GM21360 (cell line): ENCODE results near the gene KRT15.
"Not testable (repeated sequence)": the region's sequence is repeated elsewhere in the genome, so short reads cannot be mapped to it uniquely, and the experiment has no call there.

Experiments used
- ATAC-seq: cut with Tn5 transposase; IDR thresholded peaks from one replicate; pipeline ENCODE4 v1.9.1; 2021; ENCODE audit warnings: mild to moderate bottlenecking, moderate library complexity; ENCODE audit not compliant: unreplicated experiment

KRT15 gene

DNA sequence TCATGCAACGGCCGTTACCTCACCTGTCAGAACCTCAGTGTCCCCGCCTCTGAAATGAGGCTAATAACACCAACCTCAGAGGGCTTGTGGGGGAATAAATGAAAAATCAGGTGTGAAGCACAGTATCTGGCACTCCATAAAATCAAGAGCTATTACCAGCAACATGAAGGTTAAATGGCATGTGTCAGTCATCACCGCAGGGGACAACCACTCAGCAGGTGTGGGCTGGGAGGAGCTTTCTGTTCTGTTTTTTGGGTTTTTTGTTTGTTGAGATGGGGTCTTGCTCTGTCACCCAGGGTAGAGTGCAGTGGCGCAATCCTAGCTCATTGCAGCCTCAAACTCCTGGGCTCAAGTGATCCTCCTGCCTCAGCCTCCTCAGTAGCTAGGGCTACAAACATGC lies 26.2 kb upstream of the KRT15 start:
- ATAC-seq: no peak

DNA sequence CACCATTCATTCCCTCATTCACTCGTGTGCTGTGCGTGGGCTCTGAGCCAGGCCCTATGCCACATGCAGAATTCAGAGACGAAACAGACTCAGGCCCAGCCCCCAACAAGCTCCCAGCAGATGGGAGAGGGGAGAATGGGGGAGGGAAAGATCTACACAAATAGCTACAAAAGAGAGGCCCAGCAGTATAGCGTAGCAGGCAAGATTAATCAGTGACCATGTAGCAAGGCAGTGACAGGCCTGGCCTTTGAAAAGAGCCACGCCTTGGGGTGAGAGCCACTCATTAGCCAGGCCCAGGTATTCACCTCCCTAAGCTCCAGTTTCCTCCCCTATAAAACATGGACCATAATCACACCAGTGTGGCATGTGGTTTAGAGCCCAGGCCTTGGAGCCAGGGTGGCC lies 25.8 kb upstream of the KRT15 start:
- ATAC-seq: no peak

DNA sequence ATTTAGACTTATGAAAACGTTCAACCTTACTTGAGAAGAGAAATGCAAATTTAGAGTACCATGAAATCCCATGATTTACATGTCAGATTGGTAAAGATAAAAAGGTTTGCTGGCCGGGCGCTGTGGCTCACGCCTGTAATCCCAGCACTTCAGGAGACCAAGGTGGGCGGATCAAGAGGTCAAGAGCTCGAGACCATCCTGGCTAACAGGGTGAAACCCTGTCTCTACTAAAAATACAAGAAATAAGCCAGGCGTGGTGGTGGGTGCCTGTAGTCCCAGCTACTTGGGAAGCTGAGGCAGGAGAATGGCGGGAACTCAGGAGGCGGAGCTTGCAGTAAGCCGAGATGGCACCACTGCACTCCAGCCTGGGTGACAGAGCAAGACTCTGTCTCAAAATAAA lies 24.1 kb upstream of the KRT15 start:
- ATAC-seq: not testable (repeated sequence)

DNA sequence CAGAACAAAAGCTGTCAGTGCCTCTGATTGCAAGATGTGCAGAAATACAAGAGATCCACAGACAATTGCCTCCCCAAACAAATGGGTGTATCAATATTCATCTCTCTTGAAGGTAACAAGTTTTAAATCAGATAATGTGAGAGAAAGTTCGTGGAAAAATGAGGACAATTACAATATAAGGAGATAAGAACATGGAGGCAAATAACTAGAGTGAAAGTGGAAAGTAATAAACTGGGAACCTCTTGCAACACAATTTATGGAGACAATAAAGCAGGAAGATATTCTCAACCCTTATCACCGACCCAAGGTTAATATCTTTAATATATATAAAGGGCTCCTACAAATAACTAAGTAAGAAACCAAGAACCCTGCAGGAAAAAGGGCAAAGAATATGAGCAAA lies 23.7 kb upstream of the KRT15 start:
- no peak for ATAC-seq

DNA sequence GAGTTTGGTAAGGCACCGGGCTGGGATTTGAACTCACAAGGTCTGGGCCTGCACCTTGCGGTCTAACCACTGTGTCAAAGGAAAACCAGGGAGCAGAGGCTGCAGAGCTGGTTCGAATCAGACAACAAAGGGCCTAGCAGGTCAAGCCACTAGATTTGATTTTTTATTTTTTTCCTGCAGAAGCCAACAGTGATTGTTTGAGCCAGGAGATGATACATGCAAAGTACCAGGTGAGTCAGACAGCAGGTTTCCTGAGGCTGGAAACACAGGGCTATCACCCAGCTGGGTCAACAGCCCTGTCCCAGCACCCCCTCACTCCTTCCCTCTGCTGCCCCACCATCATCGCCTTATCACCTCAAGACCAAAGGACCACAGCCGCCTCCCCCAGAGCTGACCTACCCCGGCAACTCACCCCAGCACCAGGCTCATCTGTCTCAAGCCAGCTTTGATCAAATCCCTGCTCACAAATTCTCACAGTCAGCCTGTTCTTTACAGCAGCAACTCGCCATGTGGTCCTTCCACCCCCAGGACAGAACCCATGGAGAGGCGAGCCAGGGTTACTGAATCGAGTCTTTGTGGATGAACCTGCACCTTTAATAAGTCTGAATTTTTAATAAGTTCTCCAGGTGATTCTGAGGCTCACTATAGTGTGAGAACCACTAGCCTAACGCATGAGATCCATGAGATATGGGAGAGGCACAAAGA lies 22.4 kb upstream of the KRT15 start:
- ATAC-seq: no peak

DNA sequence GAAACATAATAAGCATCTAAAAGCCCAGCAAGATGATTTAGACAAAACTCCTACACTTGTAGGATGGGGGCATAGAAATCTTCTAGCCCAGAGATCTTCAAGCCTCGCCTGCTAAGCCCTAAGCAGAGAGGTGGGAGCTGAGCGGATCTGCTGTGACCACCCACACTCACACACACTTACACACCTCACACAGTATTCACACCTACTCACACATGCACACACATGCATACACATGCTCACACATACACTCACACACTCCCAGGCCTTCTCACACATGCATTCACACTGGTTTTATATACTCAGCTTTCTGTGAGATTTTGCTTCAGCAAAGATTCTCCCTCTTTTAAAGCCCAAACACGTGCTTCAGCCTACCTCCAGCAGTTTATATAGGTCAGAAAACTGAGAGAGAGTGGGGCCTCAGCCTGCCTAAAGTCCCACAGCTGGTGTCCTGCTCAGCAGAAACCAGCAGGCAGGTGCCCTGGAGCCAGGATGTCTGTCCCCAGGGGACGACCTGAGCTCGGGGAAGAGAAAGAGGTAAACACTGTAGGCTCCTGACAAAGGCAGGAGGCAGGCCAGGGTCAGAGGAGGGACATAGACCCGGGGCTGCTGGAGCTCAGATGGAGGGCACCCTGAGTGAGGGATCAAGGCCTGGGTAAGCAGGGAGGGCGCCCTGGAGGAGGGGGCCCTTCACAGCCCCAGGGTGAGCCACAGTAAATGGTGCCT lies 21.4 kb upstream of the KRT15 start:
- ATAC-seq: no peak

DNA sequence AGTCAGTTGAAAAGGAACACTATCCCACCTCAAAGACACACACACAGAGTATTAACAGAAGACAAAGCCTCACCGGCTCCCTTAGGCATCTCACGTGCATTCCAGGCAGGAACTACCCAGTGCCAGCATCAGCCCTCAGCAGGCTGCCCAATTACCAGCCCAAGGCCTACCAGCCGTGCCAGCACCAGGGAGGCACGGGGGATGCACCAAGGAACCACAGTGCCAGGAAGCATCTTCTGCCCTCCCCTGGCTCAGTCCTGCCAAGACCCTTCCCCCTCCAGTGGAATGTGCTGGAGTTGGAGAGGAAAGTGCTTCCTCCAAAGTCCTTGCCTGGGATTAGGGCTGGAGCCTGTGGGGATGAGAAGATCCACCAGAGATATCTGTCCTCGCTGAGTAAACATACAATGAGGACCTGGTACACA lies 20.4 kb upstream of the KRT15 start:
- no peak for ATAC-seq

DNA sequence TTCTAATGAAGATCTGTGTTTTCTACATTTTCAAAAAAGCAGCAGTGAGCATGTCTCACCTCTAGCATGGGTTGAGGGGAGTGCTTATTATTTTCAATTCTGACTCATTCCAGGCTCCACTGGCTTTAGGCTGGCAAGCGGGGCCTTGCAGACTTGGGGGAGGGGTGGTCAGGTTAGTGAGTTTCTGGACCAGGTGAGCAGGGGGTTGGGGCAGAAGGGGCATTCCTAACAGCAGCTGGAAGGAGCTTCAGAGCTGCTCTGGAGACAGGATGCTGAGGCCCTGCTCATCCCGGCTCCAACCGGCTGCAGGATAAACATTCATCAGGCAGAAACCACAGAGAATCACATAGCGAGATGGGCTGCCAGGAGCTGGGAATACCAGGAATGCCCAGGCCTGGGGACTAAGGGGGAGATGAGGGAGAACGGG lies 19.9 kb upstream of the KRT15 start:
- no peak for ATAC-seq

DNA sequence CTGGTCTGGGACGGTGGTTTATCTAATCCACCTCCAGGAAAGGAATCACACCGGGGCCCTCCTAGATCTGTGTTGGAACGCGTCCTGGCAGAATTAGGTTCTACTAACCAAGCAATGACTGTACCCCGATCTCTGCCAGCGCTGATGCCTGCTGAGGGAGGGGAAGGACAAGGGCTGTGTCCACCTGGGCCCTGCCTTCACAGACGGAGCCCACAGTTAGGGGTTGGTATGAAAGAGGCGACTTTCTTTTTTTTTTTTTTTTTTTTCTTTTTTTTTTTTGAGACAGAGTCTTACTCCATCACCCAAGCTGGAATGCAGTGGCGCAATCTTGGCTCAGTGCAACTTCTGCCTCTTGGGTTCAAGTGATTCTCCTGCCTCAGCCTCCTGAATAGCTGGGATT lies 19.3 kb upstream of the KRT15 start:
- no peak for ATAC-seq

DNA sequence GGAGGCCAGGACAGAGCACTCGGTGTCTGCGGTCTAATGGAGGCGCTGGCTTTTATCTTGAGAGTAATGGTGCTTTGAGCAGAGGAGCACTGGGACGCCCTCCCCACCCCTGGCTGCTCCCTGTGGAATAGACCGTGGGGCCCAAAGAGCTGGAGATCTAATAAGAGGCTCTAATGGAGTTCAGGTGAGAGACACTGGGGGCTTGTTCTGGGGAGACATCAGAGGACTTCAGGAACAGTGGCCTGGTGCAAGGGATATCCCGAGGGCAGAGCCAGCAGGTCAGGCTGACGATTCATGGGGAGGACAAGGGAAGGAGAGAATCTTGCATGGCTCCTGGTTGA lies 18.9 kb upstream of the KRT15 start:
- ATAC-seq: no peak

DNA sequence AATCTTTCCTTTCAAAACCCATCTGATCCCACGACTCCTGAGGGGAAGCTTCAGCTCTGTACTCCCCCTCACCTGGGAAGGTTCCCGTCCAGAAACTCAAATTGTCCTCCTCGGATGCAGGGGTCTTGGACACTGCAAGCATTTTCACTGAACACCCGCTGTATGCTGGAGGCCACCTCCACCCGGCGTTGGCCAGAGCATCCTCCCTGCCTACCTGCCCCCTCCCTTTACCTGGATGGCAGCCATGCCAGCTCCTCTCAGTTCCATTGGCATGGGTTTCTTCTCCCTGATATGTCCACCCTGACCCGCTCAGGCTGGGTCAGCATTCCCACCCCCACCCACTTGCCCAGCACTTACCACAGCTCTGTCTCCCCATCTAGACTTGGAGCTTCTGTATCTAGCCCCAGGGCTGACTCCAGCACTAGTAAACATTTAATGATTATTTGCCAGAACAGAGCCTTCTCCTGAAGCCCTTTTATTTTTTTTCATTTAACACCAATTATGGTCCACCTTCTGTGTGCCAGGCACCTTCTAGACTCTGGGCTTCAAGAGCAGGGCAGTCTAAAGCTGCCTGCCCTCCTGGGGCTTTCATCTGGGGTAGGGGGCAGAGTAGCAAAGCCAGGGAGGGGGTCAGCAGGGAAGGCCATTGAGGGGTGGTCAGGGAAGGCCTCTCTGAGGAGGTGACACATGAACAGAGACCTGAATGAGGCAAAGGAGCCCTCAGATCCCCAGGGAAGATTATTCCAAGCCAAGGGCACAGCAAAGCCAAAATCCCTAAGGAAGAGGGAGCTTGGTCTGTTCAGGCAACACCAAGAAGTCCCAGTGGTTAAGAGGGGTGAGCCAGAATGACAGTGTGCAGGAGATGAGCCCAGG lies 18.3 kb upstream of the KRT15 start:
- no peak for ATAC-seq

DNA sequence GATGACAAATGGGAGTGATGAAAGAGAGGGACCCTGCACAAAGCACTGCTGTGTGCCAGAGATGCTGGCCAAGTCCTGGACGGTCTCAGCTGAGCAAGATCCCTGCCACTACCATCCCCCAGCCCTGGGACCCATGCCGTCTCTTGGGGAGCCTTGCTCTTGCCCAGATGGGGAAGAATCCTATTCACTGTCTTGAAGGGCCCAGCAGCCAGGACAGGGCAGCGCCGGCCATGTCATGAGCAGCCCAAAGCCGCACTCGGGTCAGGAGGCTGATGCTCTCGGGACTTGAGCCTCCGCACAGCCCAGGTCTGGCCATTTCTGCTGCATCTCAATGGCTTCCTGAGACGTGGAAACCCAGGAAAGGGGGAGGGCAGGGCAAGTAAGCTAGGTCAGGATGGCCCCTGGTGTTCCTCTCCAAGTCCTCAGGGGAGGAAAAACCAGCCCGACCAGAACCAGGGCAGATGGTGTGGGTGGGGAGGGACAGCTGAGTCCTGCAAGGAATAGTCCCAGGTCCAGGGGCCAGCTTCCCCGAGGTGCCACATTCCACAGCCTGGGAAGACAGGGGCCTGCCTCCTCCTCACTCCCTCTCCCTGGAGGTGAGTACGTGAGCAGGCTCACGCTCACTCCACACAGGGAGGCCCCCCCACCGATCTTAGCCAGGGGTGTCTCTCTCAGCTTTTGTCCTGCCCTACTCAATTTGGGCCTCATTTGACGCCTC lies 17.2 kb upstream of the KRT15 start:
- no peak for ATAC-seq

DNA sequence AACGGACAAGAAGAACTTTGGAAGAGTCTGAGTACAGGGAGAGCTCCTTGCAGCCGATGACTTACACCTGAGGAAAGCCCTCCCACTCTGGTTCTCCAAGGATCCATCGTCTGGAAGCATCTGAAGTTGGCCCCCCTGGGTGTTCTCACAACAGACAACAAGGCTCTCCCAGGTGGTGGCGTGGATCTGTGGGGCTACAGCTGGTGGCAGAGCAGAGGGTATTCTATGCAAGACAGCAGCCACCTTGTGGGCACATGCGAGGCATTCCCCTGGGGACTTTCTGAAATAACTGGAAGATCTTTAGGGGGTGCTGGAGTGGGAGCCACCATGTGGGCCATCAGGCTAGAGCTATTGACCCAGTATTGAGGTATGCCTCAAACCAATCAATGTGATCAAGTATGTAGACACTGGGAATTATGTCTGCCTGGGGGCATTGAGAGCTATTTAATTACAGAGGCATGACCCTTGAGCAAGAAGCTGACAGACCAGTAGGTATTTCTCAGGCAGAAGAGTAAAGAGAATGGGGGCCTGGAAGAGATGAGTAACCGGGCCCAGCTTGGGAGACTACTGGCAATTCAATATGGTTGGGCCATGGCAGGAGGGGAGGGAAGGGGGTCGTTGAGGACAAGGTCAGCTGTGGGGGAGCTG lies 16.3 kb upstream of the KRT15 start:
- no peak for ATAC-seq

DNA sequence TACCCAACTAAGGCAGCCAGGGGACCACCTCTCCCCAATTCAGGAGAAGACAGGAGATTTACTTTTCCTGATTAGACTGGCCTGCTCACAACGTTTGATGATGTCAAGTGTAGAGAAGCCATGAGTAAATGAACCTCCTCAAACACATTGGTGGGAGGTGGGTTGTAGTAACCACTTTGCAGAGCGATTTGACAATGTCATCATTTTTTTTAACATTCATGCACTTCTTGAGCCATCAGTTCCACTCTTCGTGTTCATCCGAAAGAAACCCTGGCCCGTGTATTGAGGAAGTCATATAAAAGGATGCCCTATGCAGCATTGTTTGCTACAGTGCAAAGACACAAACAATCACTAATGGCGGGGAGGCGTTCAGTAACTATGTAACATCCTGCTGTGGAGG lies 14.9 kb upstream of the KRT15 start:
- ATAC-seq: no peak

DNA sequence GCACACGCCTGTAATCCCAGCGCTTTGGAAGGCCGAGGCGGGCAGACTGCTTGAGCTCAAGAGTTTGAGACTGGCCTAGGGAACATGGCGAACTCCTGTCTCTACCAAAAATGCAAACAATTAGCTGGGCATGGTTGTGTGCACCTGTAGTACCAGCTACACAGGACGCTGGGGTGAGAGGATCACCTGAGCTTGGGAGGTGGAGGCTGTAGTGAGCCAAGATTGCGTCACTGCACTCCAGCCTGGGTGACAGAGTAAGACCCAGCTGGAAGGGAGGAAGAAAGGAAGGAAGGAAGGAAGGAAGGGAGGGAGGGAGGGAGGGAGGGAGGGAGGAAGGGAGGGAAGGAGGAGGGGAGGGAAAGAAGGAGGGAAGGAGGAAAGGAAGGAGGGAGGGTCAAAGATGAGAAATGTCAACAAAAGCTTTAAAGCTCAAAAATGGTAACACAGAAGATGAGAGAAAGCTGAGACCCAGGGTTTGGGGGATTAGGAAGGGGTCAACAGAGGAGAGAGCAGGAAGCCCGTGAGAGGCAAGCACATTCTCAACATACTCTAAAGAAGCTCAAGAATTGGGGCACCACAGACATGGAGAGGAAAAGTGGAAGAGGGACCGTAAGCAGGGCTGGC lies 14.4 kb upstream of the KRT15 start:
- no peak for ATAC-seq

DNA sequence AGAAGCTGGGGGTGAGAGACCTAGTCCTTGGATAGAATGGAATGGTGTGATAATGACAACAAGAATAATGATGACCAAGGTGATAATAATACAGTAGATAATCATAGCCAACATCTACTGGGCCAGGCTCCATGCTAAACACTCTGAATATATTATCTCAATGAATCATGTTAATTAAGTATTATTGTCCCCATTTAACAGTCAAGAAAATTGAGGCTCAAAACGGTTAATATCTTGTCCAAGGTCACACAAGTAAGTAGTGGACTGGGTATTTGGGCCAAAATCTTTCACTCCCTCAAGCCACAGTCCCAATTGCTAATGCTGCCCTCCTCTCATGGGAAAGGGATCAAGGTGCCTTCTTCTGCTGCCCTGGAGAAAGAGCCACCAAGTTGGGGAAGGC lies 13.3 kb upstream of the KRT15 start:
- no peak for ATAC-seq

DNA sequence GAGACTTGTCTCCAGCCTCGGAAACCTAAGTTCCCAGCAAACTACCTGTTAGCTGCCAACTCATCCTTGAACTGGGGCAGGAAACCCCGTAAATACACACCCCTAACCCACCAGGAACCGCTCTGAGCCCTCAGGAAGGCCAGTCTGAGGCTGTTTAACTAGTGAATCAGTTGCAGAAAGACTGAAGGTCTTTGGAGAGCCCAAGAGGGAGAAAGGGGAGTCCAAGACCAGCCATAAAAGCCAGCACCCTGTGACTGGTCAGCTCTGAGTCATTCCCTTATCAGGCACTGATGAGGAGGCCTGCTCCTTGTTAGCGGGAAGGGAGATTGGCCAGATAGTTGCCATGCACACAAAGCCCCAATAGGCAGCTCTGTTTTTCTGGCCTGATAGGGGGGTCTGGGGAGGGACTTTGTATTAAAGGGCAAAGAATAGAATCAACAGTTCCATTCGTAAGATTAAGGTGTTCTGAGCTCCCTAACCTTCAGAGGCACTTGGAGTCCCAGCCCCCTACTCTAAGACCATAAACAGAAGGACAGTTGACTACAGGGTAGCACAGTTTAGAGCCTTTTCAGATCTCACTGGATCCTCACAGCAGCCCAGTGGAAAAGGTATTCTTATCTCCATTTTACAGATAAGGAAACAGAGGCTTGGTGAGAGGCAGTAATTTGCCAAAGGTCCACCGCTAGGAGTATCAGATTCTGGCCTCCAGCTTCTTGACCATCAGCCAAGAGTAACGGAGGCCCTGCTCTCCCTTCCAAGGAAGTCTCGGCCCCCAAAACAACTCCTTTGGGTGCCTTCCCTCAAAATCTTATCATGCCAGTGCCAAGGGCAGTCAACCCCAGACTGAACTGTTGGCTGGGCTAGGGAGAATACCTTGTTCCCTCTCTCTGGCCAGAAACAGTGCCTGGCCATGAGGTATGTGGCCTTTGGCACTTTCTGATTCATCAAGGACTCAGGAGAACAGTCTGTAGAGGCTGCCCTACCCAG lies 11.7 kb upstream of the KRT15 start:
- ATAC-seq: no peak

DNA sequence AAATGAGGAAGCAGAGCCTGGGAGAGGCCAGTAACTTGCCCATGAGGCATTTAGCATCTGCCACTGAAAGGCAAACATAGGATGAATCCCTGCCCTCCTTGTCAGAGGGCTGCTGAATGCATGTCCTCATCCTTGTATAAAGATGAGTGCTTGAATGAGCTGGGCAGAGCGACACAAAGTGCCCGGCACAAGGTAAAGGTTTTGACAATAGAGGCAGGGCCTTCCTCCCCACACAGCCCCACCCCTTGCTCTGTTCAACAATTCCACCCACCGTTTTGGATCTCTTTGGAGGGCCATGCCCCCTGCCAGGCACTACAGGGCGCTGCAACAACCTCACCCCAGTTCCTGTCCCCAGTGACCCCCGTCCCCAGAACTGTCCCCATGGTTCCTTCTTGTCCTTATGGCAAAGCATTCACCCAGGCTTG lies 10.8 kb upstream of the KRT15 start:
- ATAC-seq: no peak

DNA sequence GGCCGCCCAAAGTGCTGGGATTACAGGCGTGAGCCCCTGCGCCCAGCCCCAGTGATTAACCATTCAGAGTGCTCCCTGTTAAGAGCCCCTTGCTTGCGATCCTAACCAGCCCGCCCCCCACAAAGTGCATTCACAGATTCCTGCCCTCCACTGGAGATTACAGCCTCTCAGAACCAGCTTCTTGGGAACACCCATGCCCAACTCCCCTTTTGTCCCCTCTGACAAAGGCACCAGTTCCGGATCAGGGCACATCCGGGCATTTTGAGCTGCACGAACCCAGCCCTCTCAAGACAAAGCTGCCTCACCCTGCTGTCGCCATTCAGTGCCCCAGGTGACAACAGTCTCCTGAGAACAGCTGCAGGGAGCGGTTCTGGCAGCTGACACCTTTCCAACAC lies 10.3 kb upstream of the KRT15 start:
- no peak for ATAC-seq
